Osteoblast (primary cell): ENCODE data around the gene SPRR1B. TPM values are rescaled to one million over a fixed set of nuclear protein-coding genes. Genes with fewer than 3 reads are reported as not detected.
A peak's percentile ranks its signal among the peaks of the same experiment; 100 is the strongest.
"Not testable (repeated sequence)": the region's sequence is repeated elsewhere in the genome, so short reads cannot be mapped to it uniquely, and the experiment has no call there.

Experiments
- DNase-seq: peaks from one replicate; pipeline ENCODE4 v3.0.0; 2011; ENCODE audit warnings: low spot score, mixed read lengths; ENCODE audit not compliant: insufficient read length; ENCODE audit errors: missing footprints
- H2AFZ ChIP-seq: 2 replicates; pipeline ENCODE4 v1.6.0; 2011; ENCODE audit warnings: mild to moderate bottlenecking, low read length
- H3K27ac ChIP-seq: 2 replicates; pipeline ENCODE4 v1.5.1; 2011; ENCODE audit warnings: mild to moderate bottlenecking, low read depth, low read length, moderate library complexity
- H3K27me3 ChIP-seq: 2 replicates; pipeline ENCODE4 v1.6.0; 2012; ENCODE audit warnings: mild to moderate bottlenecking, control low read depth, inconsistent platforms, low read length, moderate library complexity; ENCODE audit not compliant: insufficient read depth
- H3K36me3 ChIP-seq: 2 replicates; pipeline ENCODE4 v1.5.1; 2011; ENCODE audit warnings: mild to moderate bottlenecking, low read length, control low read depth, moderate library complexity; ENCODE audit not compliant: insufficient read depth
- H3K4me1 ChIP-seq: 2 replicates; pipeline ENCODE4 v1.5.1; 2011; ENCODE audit warnings: mild to moderate bottlenecking, low read length, control low read depth, moderate library complexity; ENCODE audit not compliant: insufficient read depth
- H3K4me2 ChIP-seq: 2 replicates; pipeline ENCODE4 v1.6.0; 2011; ENCODE audit warnings: mild to moderate bottlenecking, low read length; ENCODE audit not compliant: insufficient read depth
- H3K4me3 ChIP-seq: fragments of 200-600 bp; sonication (generic); 3 replicates; pipeline ENCODE4 v1.5.1; 2012; ENCODE audit warnings: mild to moderate bottlenecking, low read length, inconsistent platforms; ENCODE audit not compliant: insufficient read depth
- H3K79me2 ChIP-seq: 2 replicates; pipeline ENCODE4 v1.6.0; 2012; ENCODE audit warnings: mild to moderate bottlenecking, low read length, control low read depth, inconsistent platforms; ENCODE audit not compliant: insufficient read depth
- H3K9me3 ChIP-seq: 2 replicates; pipeline ENCODE4 v1.5.1; 2011; ENCODE audit warnings: low read depth, low read length, control low read depth
- H4K20me1 ChIP-seq: 2 replicates; pipeline ENCODE4 v1.6.0; 2012; ENCODE audit warnings: mild to moderate bottlenecking, low read length, control low read depth; ENCODE audit not compliant: insufficient read depth
- total RNA-seq: library from RNA; depleted of rRNA; stranded (reverse); fragments of >200 nt; gene quantifications from 2 replicates; pipeline ENCODE4 v1.2.3, GENCODE V29; 2012
- TF ChIP-seq, protein P1 (sequence below): IDR thresholded peaks from 2 replicates; pipeline ENCODE4 v1.5.1; 2011; ENCODE audit warnings: mild to moderate bottlenecking, low read depth, low read length, moderate library complexity; ENCODE audit errors: extremely low read depth

SPRR1B gene
- total RNA-seq, 1 donor = not detected

DNA sequence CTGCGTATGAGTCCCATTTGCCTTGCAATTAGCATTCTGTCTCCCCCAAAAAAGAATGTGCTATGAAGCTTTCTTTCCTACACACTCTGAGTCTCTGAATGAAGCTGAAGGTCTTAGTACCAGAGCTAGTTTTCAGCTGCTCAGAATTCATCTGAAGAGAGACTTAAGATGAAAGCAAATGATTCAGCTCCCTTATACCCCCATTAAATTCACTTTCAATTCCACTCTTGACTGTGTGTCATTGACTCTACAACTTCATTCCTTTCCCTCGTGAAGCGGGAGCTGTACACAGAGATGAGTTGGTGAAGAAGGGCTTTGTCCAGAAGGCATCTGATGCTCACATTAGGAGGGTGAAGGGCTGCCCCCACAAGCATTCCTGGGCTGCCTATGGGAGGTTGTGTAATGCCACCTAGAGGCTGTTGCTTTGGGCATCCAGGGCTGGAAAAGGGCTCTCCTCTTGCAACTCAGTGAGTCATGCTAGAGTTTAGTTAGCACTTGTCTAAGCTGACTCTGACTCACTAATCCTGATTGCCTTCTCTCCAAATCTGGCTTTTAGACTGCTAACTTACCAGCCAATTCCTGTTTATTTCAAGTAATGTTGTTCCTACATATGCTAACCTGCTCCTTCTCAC, 1.8 kb downstream of the SPRR1B start:
- no peaks in the 10 kb centered on the region for H3K4me1 ChIP-seq
- H3K4me3 ChIP-seq = no peak overlapping the region
- H3K27me3 ChIP-seq = no peaks in the 10 kb centered on the region
- TF ChIP-seq, protein P1, sequence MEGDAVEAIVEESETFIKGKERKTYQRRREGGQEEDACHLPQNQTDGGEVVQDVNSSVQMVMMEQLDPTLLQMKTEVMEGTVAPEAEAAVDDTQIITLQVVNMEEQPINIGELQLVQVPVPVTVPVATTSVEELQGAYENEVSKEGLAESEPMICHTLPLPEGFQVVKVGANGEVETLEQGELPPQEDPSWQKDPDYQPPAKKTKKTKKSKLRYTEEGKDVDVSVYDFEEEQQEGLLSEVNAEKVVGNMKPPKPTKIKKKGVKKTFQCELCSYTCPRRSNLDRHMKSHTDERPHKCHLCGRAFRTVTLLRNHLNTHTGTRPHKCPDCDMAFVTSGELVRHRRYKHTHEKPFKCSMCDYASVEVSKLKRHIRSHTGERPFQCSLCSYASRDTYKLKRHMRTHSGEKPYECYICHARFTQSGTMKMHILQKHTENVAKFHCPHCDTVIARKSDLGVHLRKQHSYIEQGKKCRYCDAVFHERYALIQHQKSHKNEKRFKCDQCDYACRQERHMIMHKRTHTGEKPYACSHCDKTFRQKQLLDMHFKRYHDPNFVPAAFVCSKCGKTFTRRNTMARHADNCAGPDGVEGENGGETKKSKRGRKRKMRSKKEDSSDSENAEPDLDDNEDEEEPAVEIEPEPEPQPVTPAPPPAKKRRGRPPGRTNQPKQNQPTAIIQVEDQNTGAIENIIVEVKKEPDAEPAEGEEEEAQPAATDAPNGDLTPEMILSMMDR = peak; percentile 57
- no peaks in the 10 kb centered on the region for H3K36me3 ChIP-seq
- no peaks in the 10 kb centered on the region for H4K20me1 ChIP-seq
- H3K4me2 ChIP-seq = no peak overlapping the region
- H2AFZ ChIP-seq = no peak overlapping the region
- no peaks in the 10 kb centered on the region for H3K79me2 ChIP-seq
- no peaks in the 10 kb centered on the region for H3K9me3 ChIP-seq
- peak; percentile 83 for DNase-seq
- H3K27ac ChIP-seq = no peak overlapping the region

DNA sequence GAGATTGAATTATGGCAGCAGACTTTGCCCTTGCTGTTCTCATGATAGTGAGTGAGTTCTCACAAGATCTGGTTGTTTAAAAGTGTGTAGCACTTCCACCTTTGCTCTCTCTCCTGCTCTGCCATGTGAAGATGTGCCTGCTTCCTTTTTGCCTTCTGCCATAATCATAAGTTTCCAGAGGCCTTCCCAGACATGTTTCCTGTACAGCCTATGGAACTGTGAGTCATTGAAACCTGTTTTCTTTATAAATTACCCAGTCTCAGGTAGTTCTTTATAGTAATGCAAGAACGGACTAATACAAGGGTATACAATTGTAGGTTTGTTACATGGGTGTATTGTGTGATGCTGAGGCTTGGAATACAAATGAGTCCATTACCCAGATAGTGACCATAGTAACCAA, 4.2 kb downstream of the SPRR1B start:
- no peak overlapping the region for H3K27ac ChIP-seq
- DNase-seq = no peak
- no peaks in the 10 kb centered on the region for H3K4me1 ChIP-seq
- no peak overlapping the region for H2AFZ ChIP-seq
- no peaks in the 10 kb centered on the region for H3K9me3 ChIP-seq
- H3K79me2 ChIP-seq = no peaks in the 10 kb centered on the region
- H3K27me3 ChIP-seq = no peaks in the 10 kb centered on the region
- no peak overlapping the region for H3K4me3 ChIP-seq
- H4K20me1 ChIP-seq = no peaks in the 10 kb centered on the region
- no peaks in the 10 kb centered on the region for H3K36me3 ChIP-seq
- TF ChIP-seq, protein P1 = no peak
- no peak overlapping the region for H3K4me2 ChIP-seq

DNA sequence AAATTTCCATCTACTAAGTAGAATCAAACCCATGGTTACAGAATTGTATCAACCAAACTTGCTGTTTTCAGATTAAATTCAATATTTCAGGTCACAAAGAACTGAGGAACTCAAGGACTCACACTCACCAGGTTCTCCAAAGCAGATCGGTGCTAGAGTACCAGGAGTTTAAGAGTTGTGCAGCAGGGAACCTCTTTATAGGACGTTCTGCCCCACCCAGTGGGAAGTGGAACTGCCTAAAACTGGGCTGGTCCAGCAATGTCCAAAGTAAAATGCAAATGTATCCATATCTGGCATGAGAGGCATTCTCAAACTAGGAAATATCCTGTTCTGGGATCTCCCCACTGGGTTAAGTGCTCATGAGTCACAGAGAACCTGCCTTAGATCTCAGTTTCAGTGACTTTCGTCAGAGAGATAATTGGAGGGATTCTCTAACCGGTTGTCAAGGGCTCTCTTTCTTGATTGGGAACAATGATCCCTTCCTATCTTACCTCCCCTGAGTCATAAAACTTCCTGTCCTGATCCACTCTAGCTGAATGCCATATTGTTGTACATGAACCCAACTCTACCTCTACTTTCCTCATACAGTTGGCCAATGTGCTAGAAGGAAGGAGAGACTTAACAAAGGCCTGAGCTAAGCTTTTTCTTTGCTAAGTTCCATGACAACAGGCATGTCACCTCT, 10.1 kb downstream of the SPRR1B start, which contains the start of gene SPRR2D:
Gene SPRR2D, minus strand, starts transcription at position 171 of the 682 bp plus-strand sequence. CDS start 774 bp downstream, outside the sequence.
- Histone ChIP-seq H3K27me3 (no peaks in the 10 kb centered on the region), H4K20me1 (no peaks in the 10 kb centered on the region), H3K4me3 (no peak within 1 kb of the TSS), H3K4me2 (no peak within 1 kb of the TSS), H2AFZ (no peak within 1 kb of the TSS), H3K27ac (no peak within 1 kb of the TSS), H3K9me3 (no peaks in the 10 kb centered on the region), H3K36me3 (no peaks in the 10 kb centered on the region), H3K4me1 (no peaks in the 10 kb centered on the region), H3K79me2 (no peaks in the 10 kb centered on the region)
- peak; percentile 4 for DNase-seq
- TF ChIP-seq, protein P1 = no peak

DNA sequence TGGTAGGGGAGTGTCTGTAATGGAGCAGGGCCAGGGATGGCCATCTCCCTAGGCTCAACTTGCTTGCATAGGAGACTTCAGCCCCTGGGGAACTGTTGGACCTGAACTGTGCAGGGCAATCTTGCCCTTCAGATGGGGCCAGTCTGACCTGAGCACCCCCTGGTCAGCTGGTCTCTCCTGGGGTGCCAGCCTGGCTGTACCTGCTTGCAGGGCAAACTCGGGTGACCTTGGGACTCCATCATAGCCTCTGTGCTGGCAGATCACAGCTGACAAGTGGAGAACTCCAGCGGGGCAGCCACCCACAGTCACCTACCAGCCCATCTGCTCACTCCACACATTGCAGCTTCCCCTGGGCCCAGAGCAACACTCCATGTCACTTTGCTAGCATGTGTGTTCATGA, 18.2 kb downstream of the SPRR1B start:
- TF ChIP-seq, protein P1 = no peak
- no peak for DNase-seq

DNA sequence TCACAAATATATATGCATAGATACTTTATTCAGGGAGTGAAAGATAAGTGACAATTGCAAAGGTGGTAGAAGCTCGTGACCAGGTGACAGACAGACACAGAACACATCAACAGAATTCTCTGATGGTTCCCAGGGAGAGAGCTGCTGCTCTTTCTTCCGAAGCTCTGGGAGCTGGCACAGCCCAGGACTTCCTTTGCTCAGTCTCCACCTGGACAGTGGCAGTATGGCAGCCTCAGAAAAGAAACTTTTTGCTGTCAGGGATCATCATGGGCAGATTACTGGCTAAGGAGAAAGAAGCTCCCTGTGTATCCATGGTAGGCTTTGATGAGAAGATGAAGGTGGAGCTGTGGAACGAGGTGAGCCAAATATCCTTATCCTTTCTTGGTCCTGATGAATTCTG, 25.1 kb downstream of the SPRR1B start:
- not testable (repeated sequence) for H3K4me2 ChIP-seq, H3K9me3 ChIP-seq, H2AFZ ChIP-seq, H3K4me1 ChIP-seq, H4K20me1 ChIP-seq, H3K79me2 ChIP-seq, H3K36me3 ChIP-seq, H3K27ac ChIP-seq, H3K4me3 ChIP-seq, H3K27me3 ChIP-seq, DNase-seq

More for the DNA sequence above, 18.2 kb downstream of the SPRR1B start:
- no peaks in the 10 kb centered on the region for H3K4me1 ChIP-seq
- H3K36me3 ChIP-seq = no peaks in the 10 kb centered on the region
- no peak overlapping the region for H3K4me3 ChIP-seq
- no peak overlapping the region for H3K27ac ChIP-seq
- no peaks in the 10 kb centered on the region for H4K20me1 ChIP-seq
- H3K4me2 ChIP-seq = no peak overlapping the region
- H3K9me3 ChIP-seq = no peaks in the 10 kb centered on the region
- H3K79me2 ChIP-seq = no peaks in the 10 kb centered on the region
- H3K27me3 ChIP-seq = no peaks in the 10 kb centered on the region
- no peak overlapping the region for H2AFZ ChIP-seq
